Cardiac muscle cell (in vitro differentiated cells and primary cell): Measurements from ENCODE around the gene VKORC1L1. TPM values are rescaled to one million over a fixed set of nuclear protein-coding genes. Genes with fewer than 3 reads are reported as not detected.
"Not testable (repeated sequence)": the region's sequence is repeated elsewhere in the genome, so short reads cannot be mapped to it uniquely, and the experiment has no call there.

Source experiments
- DNase-seq, 2 donors: peaks; one replicate each; pipeline versions ENCODE4 v3.0.0 to v3.0.0-alpha.2; 2010 to 2017; ENCODE audit warnings: low read depth in 1 of 2, low spot score in 1 of 2
- H3K27ac ChIP-seq: fragments of 200-600 bp; sonication (generic); 2 replicates; pipeline ENCODE4 v1.5.1; 2016
- H3K27me3 ChIP-seq: fragments of 200-600 bp; sonication (generic); 2 replicates; pipeline ENCODE4 v1.6.0; 2016; ENCODE audit warnings: control low read depth
- H3K36me3 ChIP-seq: fragments of 200-600 bp; sonication (generic); 2 replicates; pipeline ENCODE4 v1.5.1; 2016; ENCODE audit warnings: control low read depth
- H3K4me1 ChIP-seq: fragments of 200-600 bp; sonication (generic); 2 replicates; pipeline ENCODE4 v1.8.1; 2017; ENCODE audit warnings: low read depth, mild to moderate bottlenecking, mixed run types
- H3K4me3 ChIP-seq: fragments of 200-600 bp; sonication (generic); 2 replicates; pipeline ENCODE4 v1.5.1; 2016; ENCODE audit warnings: mild to moderate bottlenecking
- H3K9me3 ChIP-seq: fragments of 200-600 bp; sonication (generic); 2 replicates; pipeline ENCODE4 v1.5.1; 2017; ENCODE audit warnings: low read depth, mild to moderate bottlenecking, control low read depth
- polyA plus RNA-seq: library from polyadenylated mRNA; unstranded; fragments of >200 nt; fragmentation: Nextera tagmentation; extraction: Ambion mirVana; gene quantifications from 2 replicates; pipeline ENCODE4 v1.2.1, GENCODE V29; 2016
- total RNA-seq: library from RNA; depleted of rRNA; stranded (reverse); fragments of >200 nt; gene quantifications from 2 replicates; pipeline ENCODE4 v1.2.3, GENCODE V29; 2016
- TF ChIP-seq, protein P1 (sequence below): IDR thresholded peaks from 2 replicates; pipeline ENCODE4 v1.5.1; 2012; ENCODE audit warnings: low read depth, mild to moderate bottlenecking, low read length

Gene VKORC1L1
- total and polyA plus RNA-seq, 2 experiments from 2014 or later, result 8.6 to 12.8 TPM

- Histone ChIP-seq H3K4me1 (no peaks in the 10 kb centered on the region), H3K4me3 (no peak overlapping the region), H3K9me3 (no peaks in the 10 kb centered on the region), H3K36me3 (no peaks in the 10 kb centered on the region), H3K27me3 (no peaks in the 10 kb centered on the region), H3K27ac (no peak overlapping the region)
- TF ChIP-seq, protein P1, sequence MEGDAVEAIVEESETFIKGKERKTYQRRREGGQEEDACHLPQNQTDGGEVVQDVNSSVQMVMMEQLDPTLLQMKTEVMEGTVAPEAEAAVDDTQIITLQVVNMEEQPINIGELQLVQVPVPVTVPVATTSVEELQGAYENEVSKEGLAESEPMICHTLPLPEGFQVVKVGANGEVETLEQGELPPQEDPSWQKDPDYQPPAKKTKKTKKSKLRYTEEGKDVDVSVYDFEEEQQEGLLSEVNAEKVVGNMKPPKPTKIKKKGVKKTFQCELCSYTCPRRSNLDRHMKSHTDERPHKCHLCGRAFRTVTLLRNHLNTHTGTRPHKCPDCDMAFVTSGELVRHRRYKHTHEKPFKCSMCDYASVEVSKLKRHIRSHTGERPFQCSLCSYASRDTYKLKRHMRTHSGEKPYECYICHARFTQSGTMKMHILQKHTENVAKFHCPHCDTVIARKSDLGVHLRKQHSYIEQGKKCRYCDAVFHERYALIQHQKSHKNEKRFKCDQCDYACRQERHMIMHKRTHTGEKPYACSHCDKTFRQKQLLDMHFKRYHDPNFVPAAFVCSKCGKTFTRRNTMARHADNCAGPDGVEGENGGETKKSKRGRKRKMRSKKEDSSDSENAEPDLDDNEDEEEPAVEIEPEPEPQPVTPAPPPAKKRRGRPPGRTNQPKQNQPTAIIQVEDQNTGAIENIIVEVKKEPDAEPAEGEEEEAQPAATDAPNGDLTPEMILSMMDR, result no peak
- no peak for DNase-seq
These were observed 119.7 kb downstream of the VKORC1L1 start for GRCh38 chr7:65992526-65992925.

DNA sequence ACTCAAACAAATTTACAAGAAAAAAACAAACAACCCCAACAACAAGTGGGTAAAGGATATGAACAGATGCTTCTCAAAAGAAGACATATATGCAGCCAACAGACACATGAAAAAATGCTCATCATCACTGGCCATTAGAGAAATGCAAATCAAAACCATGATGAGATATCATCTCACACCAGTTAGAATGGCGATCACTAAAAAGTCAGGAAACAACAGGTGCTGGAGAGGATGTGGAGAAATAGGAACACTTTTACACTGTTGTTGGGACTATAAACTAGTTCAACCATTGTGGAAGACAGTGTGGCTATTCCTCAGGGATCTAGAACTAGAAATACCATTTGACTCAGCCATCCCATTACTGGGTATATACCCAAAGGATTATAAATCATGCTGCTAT lies 122.1 kb downstream of the VKORC1L1 start:
- not testable (repeated sequence) for H3K27ac ChIP-seq, H3K4me3 ChIP-seq, H3K27me3 ChIP-seq, H3K36me3 ChIP-seq, H3K9me3 ChIP-seq, H3K4me1 ChIP-seq, DNase-seq

DNA sequence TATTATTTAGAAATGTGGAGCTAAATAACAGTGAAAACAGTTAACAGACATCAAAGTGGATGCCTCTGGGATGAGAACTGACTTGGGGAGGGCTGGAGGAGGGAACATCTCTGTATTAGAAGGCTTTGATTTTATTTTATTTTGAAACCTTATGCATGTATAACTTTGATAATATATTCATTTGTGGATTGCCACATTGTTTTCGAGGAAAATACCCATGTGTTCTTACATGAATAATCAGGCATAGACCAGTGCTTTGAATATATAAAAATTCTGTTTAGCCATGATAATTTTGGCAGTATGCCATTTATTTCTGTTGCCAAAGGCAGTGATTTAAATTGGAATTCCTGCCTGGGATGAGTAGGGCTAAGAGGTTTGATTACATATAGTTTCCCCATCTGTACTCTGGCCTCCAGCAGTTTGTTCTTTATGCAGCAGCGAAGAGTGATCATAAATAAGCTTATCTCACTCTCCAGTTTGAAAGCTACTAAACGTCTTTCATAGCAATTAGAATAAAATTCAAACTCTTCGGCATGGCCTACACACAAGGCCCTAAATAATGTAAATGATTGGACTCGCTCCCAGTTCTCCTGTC lies 128.0 kb downstream of the VKORC1L1 start:
- not testable (repeated sequence) for H3K9me3 ChIP-seq, H3K4me1 ChIP-seq, H3K4me3 ChIP-seq, H3K27me3 ChIP-seq, H3K36me3 ChIP-seq, DNase-seq, H3K27ac ChIP-seq

DNA sequence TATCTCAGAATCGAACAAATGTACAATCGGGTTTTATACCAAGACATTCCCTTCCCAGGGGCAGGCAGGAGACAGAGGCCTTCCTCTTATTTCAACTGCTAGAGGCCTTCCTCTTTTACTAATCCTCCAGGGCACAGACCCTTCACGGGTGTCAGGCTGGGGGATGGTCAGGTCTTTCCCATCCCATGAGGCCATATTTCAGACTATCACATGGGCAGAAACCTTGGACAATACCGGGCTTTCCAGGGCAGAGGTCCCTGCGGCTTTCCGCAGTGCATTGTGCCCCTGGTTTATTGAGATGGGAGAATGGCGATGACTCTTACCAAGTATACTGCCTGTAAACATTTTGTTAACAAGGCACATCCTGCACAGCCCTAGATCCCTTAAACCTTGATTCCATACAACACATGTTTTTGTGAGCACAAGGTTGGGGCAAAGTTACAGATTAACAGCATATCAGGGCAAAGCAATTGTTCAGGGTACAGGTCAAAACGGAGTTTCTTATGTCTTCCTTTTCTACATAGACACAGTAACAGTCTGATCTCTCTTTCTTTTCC lies 132.3 kb downstream of the VKORC1L1 start:
- not testable (repeated sequence) for DNase-seq, H3K4me3 ChIP-seq, H3K9me3 ChIP-seq, H3K4me1 ChIP-seq, H3K27ac ChIP-seq, H3K27me3 ChIP-seq, H3K36me3 ChIP-seq

GRCh38 chr7:66007232-66007631 lies 134.4 kb downstream of the VKORC1L1 start:
- Histone ChIP-seq H3K4me1 (no peaks in the 10 kb centered on the region), H3K27me3 (no peaks in the 10 kb centered on the region), H3K4me3 (no peak overlapping the region), H3K9me3 (no peaks in the 10 kb centered on the region), H3K36me3 (no peaks in the 10 kb centered on the region), H3K27ac (no peak overlapping the region)
- DNase-seq, result no peak
- TF ChIP-seq, protein P1, result no peak

Other genes starting within 250 kb of the VKORC1L1 start
- 27.7 and 33.8 TPM in 2 replicates for gene GUSB, start 109.1 kb downstream of the VKORC1L1 start, total RNA-seq
- 54.6 and 60.0 TPM in 2 replicates for gene GUSB, start 109.1 kb downstream of the VKORC1L1 start, polyA plus RNA-seq
- gene ASL, start 202.7 kb downstream of the VKORC1L1 start, total RNA-seq, result 13.6 and 17.9 TPM in 2 replicates
- gene ASL, start 202.7 kb downstream of the VKORC1L1 start, polyA plus RNA-seq, result 14.0 and 18.1 TPM in 2 replicates
- gene CRCP, start 241.8 kb downstream of the VKORC1L1 start, total RNA-seq, result 20.3 and 30.0 TPM in 2 replicates
- 10.6 and 15.5 TPM in 2 replicates for gene CRCP, start 241.8 kb downstream of the VKORC1L1 start, polyA plus RNA-seq